Measurements from ENCODE around the gene ZFAND5.

DNA sequence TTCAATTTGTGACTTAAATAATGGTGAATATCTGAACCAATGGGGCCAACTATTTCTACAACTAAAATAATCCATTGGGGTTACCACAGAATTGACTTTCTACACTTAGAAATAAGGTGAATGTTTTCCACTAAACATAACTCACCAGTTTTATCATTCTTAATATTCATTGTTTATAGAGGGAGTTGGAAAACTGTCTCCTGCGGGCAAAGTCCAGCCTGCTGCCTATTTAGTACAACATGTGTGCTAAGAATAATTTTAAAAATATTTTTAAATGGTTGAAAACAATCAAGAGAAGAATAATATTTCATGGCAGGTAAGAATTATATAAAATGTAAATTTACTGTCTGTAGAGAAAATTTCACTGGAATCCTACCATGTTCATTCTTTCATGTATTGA is 45.2 kb upstream of the ZFAND5 start:
- TF ChIP-seq, protein P1, sequence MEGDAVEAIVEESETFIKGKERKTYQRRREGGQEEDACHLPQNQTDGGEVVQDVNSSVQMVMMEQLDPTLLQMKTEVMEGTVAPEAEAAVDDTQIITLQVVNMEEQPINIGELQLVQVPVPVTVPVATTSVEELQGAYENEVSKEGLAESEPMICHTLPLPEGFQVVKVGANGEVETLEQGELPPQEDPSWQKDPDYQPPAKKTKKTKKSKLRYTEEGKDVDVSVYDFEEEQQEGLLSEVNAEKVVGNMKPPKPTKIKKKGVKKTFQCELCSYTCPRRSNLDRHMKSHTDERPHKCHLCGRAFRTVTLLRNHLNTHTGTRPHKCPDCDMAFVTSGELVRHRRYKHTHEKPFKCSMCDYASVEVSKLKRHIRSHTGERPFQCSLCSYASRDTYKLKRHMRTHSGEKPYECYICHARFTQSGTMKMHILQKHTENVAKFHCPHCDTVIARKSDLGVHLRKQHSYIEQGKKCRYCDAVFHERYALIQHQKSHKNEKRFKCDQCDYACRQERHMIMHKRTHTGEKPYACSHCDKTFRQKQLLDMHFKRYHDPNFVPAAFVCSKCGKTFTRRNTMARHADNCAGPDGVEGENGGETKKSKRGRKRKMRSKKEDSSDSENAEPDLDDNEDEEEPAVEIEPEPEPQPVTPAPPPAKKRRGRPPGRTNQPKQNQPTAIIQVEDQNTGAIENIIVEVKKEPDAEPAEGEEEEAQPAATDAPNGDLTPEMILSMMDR (IDR thresholded peaks at IDR 0.05): no peak
- no peak for TF ChIP-seq POLR2A (IDR thresholded peaks at IDR 0.05)

All from vagina (tissue), 2 donors.